ENCODE results near the gene DBP. TPM values are rescaled to one million over a fixed set of nuclear protein-coding genes. Genes with fewer than 3 reads are reported as not detected.

The DBP gene
- total and polyA plus RNA-seq, 2 of the 13 experiments (the other 11 are each of a cell fraction or from before 2014, with no cell fraction given): 1.7 to 5.8 TPM

DNA sequence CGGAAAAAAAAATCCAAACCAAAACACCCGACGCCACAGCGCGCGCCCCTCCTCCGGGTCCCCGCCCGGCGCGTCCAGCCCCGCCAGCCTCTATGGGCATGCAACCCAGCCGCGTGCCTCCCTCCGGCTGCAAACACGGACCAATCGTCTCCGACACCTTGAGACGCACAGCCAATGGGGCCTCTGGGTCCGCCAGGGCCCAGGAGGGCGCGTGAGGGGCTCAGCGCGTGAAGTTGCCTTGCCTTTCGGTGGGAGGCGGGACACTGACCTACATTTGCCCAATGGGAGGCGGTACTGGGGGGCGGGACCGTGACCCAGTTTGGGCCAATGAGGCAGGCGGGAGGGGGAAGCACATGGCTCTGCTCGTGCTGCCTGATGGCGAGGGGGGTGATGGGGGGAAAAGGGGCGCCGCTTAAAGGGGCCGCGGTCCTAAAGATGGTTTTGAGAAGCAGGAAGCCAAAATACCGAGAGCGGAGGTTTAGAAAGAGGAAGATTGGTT is 319 bp upstream of the DBP start (continued):
- TF ChIP-seq, protein P1, sequence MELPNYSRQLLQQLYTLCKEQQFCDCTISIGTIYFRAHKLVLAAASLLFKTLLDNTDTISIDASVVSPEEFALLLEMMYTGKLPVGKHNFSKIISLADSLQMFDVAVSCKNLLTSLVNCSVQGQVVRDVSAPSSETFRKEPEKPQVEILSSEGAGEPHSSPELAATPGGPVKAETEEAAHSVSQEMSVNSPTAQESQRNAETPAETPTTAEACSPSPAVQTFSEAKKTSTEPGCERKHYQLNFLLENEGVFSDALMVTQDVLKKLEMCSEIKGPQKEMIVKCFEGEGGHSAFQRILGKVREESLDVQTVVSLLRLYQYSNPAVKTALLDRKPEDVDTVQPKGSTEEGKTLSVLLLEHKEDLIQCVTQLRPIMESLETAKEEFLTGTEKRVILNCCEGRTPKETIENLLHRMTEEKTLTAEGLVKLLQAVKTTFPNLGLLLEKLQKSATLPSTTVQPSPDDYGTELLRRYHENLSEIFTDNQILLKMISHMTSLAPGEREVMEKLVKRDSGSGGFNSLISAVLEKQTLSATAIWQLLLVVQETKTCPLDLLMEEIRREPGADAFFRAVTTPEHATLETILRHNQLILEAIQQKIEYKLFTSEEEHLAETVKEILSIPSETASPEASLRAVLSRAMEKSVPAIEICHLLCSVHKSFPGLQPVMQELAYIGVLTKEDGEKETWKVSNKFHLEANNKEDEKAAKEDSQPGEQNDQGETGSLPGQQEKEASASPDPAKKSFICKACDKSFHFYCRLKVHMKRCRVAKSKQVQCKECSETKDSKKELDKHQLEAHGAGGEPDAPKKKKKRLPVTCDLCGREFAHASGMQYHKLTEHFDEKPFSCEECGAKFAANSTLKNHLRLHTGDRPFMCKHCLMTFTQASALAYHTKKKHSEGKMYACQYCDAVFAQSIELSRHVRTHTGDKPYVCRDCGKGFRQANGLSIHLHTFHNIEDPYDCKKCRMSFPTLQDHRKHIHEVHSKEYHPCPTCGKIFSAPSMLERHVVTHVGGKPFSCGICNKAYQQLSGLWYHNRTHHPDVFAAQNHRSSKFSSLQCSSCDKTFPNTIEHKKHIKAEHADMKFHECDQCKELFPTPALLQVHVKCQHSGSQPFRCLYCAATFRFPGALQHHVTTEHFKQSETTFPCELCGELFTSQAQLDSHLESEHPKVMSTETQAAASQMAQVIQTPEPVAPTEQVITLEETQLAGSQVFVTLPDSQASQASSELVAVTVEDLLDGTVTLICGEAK (IDR thresholded peaks at IDR 0.05): no peak
- TF ChIP-seq, protein P1 (CRISPR knock-in tag; IDR thresholded peaks at IDR 0.05): peak; percentile 50; the same call in 1 of the 2 replicates
- TF ChIP-seq, protein P2, sequence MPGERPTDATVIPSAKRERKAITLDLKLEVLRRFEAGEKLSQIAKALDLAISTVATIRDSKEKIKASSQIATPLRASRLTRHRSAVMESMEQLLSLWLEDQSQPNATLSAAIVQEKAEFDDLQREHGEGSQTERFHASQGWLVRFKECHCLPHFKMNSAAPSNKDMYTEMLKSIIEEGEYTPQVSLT (CRISPR knock-in tag; IDR thresholded peaks at IDR 0.05; ENCODE audit: borderline replicate concordance, low read depth): no peak
- TF ChIP-seq SMAD1 (CRISPR knock-in tag; IDR thresholded peaks at IDR 0.05; ENCODE audit: borderline replicate concordance, low read depth) (no peak), PHF21A (CRISPR knock-in tag; IDR thresholded peaks at IDR 0.05) (peak; percentile 77; the same call in 1 of the 2 replicates), WIZ (CRISPR knock-in tag; IDR thresholded peaks at IDR 0.05) (no peak), SMYD3 (CRISPR knock-in tag; IDR thresholded peaks at IDR 0.05) (0 out of 2 replicates have a peak, but pooled peaks have one; percentile 50), FOXO1 (CRISPR knock-in tag; IDR thresholded peaks at IDR 0.05) (no peak), SAP130 (CRISPR knock-in tag; IDR thresholded peaks at IDR 0.05; ENCODE audit: low read depth) (peak; percentile 68), ZBTB21 (CRISPR knock-in tag; IDR thresholded peaks at IDR 0.05) (no peak), ARNTL (CRISPR knock-in tag; IDR thresholded peaks at IDR 0.05) (peak; percentile 100), ZSCAN12 (CRISPR knock-in tag; IDR thresholded peaks at IDR 0.05) (no peak), ZNF367 (CRISPR knock-in tag; IDR thresholded peaks at IDR 0.05; ENCODE audit: borderline replicate concordance) (no peak), NR3C1 (CRISPR knock-in tag; IDR thresholded peaks at IDR 0.05) (no peak), ZNF773 (CRISPR knock-in tag; IDR thresholded peaks at IDR 0.05; ENCODE audit: borderline replicate concordance) (no peak), NR2F2 (IDR thresholded peaks at IDR 0.05; ENCODE audit: borderline replicate concordance, low read depth) (no peak), FOXK1 (CRISPR knock-in tag; IDR thresholded peaks at IDR 0.05; ENCODE audit: borderline replicate concordance, low read depth) (no peak; the same call in none of the 2 replicates), ZNF451 (CRISPR knock-in tag; IDR thresholded peaks at IDR 0.05) (no peak; the same call in 1 of the 2 replicates), MBNL3 (CRISPR knock-in tag; conservative IDR thresholded peaks at IDR 0.05) (no peak), ZSCAN9 (CRISPR knock-in tag; IDR thresholded peaks at IDR 0.05; ENCODE audit: borderline replicate concordance) (no peak), GPN1 (CRISPR knock-in tag; IDR thresholded peaks at IDR 0.05; ENCODE audit: borderline replicate concordance) (no peak), PITX1 (CRISPR knock-in tag; IDR thresholded peaks at IDR 0.05) (0 out of 2 replicates have a peak, but pooled peaks have one; percentile 49), DR1 (CRISPR knock-in tag; IDR thresholded peaks at IDR 0.05) (0 out of 2 replicates have a peak, but pooled peaks have one; percentile 34), ZNF703 (CRISPR knock-in tag; IDR thresholded peaks at IDR 0.05; ENCODE audit: borderline replicate concordance) (peak; percentile 95; the same call in 1 of the 2 replicates)

Measured in HepG2 (cell line).